Measurements from ENCODE around the gene SIRT6.
"Not testable (repeated sequence)": the region's sequence is repeated elsewhere in the genome, so short reads cannot be mapped to it uniquely, and the experiment has no call there.

SIRT6 gene

DNA sequence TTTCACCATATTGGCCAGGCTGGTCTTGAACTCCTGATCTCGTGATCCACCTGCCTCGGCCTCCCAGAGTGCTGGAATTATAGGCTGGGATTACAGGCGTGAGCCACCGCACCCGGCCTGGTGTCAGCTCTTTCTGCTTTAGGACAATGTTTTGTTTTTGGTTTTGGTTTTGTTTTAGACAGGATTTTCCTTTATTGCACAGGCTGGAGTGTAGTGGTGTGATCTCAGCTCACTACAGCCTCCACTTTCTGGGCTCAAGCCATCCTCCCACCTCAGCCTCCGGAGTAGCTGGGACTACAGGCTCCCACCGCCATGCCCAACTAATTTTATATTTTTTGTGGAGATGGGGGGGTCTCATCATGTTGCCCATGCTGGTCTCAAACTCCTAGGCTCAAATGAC lies 53.3 kb downstream of the SIRT6 start:
- DNase-seq: not testable (repeated sequence)

- DNase-seq: not testable (repeated sequence)
Observed at GRCh38 chr19:4127322-4127721, 55.0 kb downstream of the SIRT6 start.

- DNase-seq: no peak
Observed at GRCh38 chr19:4124638-4125037, 57.7 kb downstream of the SIRT6 start.
